DOHH2 (cell line): Measurements from ENCODE around the gene AIG1.

Experiments
- CTCF ChIP-seq: fragments of 200-600 bp; sonication (generic); IDR thresholded peaks from one replicate; pipeline ENCODE4 v1.5.1; 2014; ENCODE audit warnings: antibody characterized with exemption, mild to moderate bottlenecking, low read depth, low read length; ENCODE audit not compliant: poor library complexity, severe bottlenecking
- EZH2phosphoT487 ChIP-seq: fragments of 200-600 bp; sonication (generic); IDR thresholded peaks from 2 replicates; pipeline ENCODE4 v1.6.1; 2017; ENCODE audit warnings: borderline replicate concordance, mild to moderate bottlenecking, antibody characterized with exemption, low read length, moderate library complexity, mixed read lengths

GRCh38 chr6:143375022-143375585, 314.4 kb downstream of the AIG1 start:
- TF ChIP-seq CTCF (no peak), EZH2phosphoT487 (no peak)
